ENCODE measurements around the gene SLC35G1. TPM values are rescaled to one million over a fixed set of nuclear protein-coding genes. Genes with fewer than 3 reads are reported as not detected.

The SLC35G1 gene, protein sequence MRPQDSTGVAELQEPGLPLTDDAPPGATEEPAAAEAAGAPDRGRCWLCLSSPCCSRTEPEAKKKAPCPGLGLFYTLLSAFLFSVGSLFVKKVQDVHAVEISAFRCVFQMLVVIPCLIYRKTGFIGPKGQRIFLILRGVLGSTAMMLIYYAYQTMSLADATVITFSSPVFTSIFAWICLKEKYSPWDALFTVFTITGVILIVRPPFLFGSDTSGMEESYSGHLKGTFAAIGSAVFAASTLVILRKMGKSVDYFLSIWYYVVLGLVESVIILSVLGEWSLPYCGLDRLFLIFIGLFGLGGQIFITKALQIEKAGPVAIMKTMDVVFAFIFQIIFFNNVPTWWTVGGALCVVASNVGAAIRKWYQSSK
- 10.7 and 11.9 TPM in 2 replicates for total RNA-seq
- long read RNA-seq, partial matches to known transcripts = 0 of 4 reads
- long read RNA-seq, other reads (novel, unspliced or antisense) = 4 of 4 reads

DNA sequence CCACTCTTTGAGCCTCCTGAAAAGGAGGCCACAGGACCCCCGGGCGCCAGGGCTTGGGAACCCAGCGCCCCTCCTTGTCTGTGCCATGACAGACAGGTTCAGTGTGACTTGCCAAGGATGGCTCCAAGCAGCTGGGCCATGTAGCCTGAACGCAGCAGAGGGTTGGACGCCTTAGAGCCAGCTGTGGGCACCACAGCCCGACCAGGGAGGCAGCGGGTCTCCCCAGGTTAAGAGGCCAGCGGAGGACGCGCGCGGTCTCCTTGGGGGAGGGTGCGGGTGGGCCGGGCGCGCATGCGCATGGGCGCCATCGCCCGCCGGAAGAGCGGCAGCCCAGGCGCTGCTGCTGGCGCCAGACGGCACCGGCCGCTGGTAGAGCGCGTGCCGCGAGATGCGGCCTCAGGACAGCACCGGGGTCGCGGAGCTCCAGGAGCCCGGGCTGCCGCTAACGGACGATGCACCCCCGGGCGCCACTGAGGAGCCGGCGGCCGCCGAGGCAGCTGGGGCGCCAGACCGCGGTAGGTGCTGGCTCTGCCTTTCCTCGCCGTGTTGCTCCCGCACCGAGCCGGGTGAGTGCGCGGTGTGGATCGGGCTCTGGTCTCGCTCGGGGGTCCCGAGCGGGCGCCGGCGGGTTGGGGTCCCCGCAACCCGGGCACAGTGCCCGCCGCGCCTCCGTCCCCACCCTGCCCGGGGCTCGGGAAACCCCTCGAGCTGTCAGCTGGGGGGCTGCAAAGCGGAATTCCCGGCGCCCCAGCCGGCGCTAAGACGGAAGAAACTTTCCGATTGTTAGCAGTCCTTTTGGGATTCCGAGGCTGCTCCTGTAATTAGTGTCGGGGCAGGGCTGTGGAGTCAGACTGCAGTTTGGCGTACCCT is at the start of gene SLC35G1:
SLC35G1 (plus strand) TSS at position 333 of the 870 bp plus-strand sequence; CDS start at position 389, 56 bp downstream.
- Mint-ChIP-seq H3K36me3 (ENCODE audit: low read depth) (peaks cover 6% of the 10 kb centered on the region), H3K27ac (ENCODE audit: unreplicated experiment) (peak within 1 kb of the TSS; percentile 90), H3K27me3 (ENCODE audit: low read depth) (no peaks in the 10 kb centered on the region), H3K4me1 (peaks cover 30% of the 10 kb centered on the region), H3K4me3 (peak within 1 kb of the TSS; percentile 92), H3K9me3 (no peaks in the 10 kb centered on the region)
- DNase-seq (ENCODE audit: low read depth, low spot score) = peak; percentile 63
- TF ChIP-seq, protein P1, sequence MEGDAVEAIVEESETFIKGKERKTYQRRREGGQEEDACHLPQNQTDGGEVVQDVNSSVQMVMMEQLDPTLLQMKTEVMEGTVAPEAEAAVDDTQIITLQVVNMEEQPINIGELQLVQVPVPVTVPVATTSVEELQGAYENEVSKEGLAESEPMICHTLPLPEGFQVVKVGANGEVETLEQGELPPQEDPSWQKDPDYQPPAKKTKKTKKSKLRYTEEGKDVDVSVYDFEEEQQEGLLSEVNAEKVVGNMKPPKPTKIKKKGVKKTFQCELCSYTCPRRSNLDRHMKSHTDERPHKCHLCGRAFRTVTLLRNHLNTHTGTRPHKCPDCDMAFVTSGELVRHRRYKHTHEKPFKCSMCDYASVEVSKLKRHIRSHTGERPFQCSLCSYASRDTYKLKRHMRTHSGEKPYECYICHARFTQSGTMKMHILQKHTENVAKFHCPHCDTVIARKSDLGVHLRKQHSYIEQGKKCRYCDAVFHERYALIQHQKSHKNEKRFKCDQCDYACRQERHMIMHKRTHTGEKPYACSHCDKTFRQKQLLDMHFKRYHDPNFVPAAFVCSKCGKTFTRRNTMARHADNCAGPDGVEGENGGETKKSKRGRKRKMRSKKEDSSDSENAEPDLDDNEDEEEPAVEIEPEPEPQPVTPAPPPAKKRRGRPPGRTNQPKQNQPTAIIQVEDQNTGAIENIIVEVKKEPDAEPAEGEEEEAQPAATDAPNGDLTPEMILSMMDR (conservative IDR thresholded peaks at IDR 0.05) = no peak

DNA sequence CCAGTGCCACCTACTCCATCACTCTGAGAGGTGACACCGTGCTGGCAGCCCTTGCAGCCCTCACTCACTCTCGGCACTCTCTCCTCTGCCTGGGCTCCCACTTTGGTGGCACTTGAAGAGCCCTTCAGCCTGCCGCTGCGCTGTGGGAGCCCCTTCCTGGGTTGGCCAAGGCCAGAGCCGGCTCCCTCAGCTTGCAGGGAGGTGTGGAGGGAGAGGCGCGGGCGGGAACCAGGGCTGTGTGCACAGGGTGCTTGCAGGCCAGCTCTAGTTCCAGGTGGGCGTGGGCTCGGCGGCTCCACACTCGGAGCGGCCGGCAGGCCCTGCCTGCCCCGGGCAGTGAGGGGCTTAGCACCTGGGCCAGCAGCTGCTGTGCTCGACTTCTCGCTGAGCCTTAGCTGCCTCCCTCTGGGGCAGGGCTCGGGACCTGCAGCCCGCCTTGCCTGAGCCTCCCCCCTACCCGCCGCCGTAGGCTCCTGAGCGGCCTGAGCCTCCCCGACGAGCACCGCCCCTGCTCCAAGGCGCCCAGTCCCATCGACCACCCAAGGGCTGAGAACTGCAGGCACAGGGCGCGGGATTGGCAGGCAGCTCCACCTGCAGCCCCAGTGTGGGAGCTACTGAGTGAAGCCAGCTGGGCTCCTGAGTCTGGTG is 48.7 kb upstream of the SLC35G1 start:
- H3K4me1 Mint-ChIP-seq = peaks cover 15% of the 10 kb centered on the region
- H3K9me3 Mint-ChIP-seq = peaks cover 7% of the 10 kb centered on the region
- no peaks in the 10 kb centered on the region for H3K36me3 Mint-ChIP-seq (ENCODE audit: low read depth)
- H3K27ac Mint-ChIP-seq (ENCODE audit: unreplicated experiment) = no peak overlapping the region
- no peak for DNase-seq (ENCODE audit: low read depth, low spot score)
- no peak overlapping the region for H3K4me3 Mint-ChIP-seq
- TF ChIP-seq, protein P1 (conservative IDR thresholded peaks at IDR 0.05) = no peak
- no peaks in the 10 kb centered on the region for H3K27me3 Mint-ChIP-seq (ENCODE audit: low read depth)

DNA sequence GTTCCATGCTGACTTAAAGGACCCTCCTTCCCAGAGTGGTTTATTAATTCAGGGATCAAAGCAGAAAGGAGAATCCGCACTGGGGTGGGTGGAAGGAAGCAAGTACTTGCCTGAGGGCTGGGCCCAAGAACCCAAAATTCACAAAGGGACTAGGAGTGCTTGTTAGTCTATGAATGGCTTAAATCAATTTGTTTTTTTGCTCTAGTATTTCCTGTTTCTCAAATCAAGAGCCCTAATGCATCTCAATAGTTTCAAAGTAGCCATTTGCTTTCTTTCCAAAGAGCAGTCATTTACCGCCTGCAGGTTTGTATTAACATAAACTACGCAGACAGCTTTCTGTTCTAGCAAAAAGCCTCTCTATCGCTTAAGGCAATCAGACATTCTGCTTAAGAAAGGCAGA is 44.2 kb upstream of the SLC35G1 start:
- Mint-ChIP-seq H3K36me3 (ENCODE audit: low read depth) (no peaks in the 10 kb centered on the region), H3K9me3 (peaks cover 10% of the 10 kb centered on the region), H3K4me3 (no peak overlapping the region), H3K4me1 (peaks cover 14% of the 10 kb centered on the region), H3K27me3 (ENCODE audit: low read depth) (no peaks in the 10 kb centered on the region), H3K27ac (ENCODE audit: unreplicated experiment) (peak overlapping the region; percentile 48)
- TF ChIP-seq, protein P1 (conservative IDR thresholded peaks at IDR 0.05) = no peak
- DNase-seq (ENCODE audit: low read depth, low spot score) = no peak

DNA sequence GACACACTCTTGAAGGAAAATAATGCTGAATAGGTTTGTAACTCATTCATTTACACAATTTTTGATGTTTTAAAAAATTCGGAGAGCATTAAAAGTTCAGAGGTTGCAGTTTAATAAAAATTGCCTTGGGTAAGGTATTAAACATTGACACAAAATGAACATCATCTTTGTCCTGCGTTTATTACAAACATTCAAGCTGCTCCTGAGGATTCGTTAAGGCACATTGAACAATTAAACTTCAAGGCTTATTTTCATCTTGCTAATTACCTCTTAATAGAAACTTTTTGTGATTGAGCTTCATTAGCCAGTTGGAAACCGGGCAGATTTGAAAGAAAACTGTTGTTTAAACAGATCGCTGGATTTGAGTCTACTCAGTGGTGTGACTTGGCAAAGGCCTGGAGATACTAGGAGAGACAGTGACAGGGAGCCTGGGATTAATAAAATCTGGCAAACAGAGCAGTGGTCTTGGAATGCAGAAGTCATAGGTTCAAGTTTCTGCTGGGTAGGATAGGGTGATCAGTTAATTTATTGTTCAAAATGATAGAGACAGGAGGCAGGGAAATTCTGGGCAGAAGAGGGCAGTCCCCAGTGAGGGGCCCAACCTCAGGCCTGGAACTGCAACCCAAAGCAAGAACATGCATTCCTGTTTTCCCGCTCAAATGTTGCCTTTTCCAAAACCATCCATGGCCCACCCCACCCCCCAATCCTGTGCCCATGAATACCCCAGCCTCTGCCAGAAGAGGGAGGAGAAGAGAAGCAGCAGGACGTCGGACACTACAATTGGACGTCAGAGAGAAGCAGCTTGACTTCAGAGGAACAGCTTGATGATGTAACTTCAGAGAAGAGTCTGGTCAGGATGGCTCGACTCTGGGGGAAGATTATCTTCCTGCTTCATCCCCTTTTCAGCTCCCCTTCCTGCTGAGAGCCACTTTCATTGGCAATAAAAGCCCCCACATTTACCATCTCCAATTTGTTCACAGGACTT is 43.5 kb upstream of the SLC35G1 start:
- Mint-ChIP-seq H3K4me1 (peaks cover 14% of the 10 kb centered on the region), H3K27me3 (ENCODE audit: low read depth) (no peaks in the 10 kb centered on the region), H3K4me3 (no peak overlapping the region), H3K27ac (ENCODE audit: unreplicated experiment) (no peak overlapping the region), H3K9me3 (peaks cover 10% of the 10 kb centered on the region), H3K36me3 (ENCODE audit: low read depth) (no peaks in the 10 kb centered on the region)
- TF ChIP-seq, protein P1 (conservative IDR thresholded peaks at IDR 0.05) = no peak
- no peak for DNase-seq (ENCODE audit: low read depth, low spot score)
